Measurements from ENCODE around the gene PRSS50. TPM values are rescaled to one million over a fixed set of nuclear protein-coding genes. Genes with fewer than 3 reads are reported as not detected.

The PRSS50 gene
- total RNA-seq, 4 donors from 2014 or later: not detected

- TF ChIP-seq POLR2A (IDR thresholded peaks at IDR 0.05) (no peak), CTCF (IDR thresholded peaks at IDR 0.05 in 4 of 5, conservative IDR thresholded peaks at IDR 0.05 in 1 of 5) (no peak)
- H3K36me3 ChIP-seq: peaks cover 0 to 38% of the 10 kb centered on the region in 2 donors
- DNase-seq (no peak), ATAC-seq (no peak)
- no peaks in the 10 kb centered on the region for H3K4me1 ChIP-seq
- H3K27me3 ChIP-seq: no peaks in the 10 kb centered on the region
- H3K4me3 ChIP-seq: no peak overlapping the region
- H3K9me3 ChIP-seq: no peaks in the 10 kb centered on the region
- in situ Hi-C loops (cut with MboI; ENCODE audit: low sequenced_read_pairs in 4 of 4): loop anchor here in 1 of 4 donors (25.0 kb wide), 1 partner anchor 331 kb away; no protein-coding TSS in a partner anchor
- no peak overlapping the region for H3K27ac ChIP-seq
- intact Hi-C loops (cut with DNase I; ENCODE audit: low total_unique reads): no loop called here
Measured at GRCh38 chr3:46681387-46681786, 36.3 kb downstream of the PRSS50 start.

GRCh38 chr3:46680298-46680826 is 37.3 kb downstream of the PRSS50 start:
- Histone ChIP-seq H3K36me3 (peaks cover 0 to 36% of the 10 kb centered on the region in 2 donors), H3K27me3 (no peaks in the 10 kb centered on the region), H3K9me3 (no peaks in the 10 kb centered on the region), H3K4me3 (no peak overlapping the region), H3K27ac (no peak overlapping the region), H3K4me1 (no peaks in the 10 kb centered on the region)
- intact Hi-C loops (cut with DNase I; ENCODE audit: low total_unique reads) (no loop called here), in situ Hi-C loops (cut with MboI; ENCODE audit: low sequenced_read_pairs in 4 of 4) (loop anchor here in 1 of 4 donors (25.0 kb wide), 1 partner anchor 332 kb away; no protein-coding TSS in a partner anchor)
- DNase-seq (no peak), ATAC-seq (no peak)
- TF ChIP-seq POLR2A (IDR thresholded peaks at IDR 0.05): no peak
- TF ChIP-seq CTCF (IDR thresholded peaks at IDR 0.05 in 4 of 5, conservative IDR thresholded peaks at IDR 0.05 in 1 of 5): no peak

- Histone ChIP-seq H3K27me3 (no peaks in the 10 kb centered on the region), H3K36me3 (peaks cover 0 to 43% of the 10 kb centered on the region in 2 donors), H3K27ac (no peak overlapping the region), H3K4me3 (no peak overlapping the region), H3K4me1 (no peaks in the 10 kb centered on the region), H3K9me3 (no peaks in the 10 kb centered on the region)
- in situ Hi-C loops (cut with MboI; ENCODE audit: low sequenced_read_pairs in 4 of 4): loop anchor here in 1 of 4 donors (25.0 kb wide), 1 partner anchor 333 kb away; no protein-coding TSS in a partner anchor
- intact Hi-C loops (cut with DNase I; ENCODE audit: low total_unique reads): no loop called here
- TF ChIP-seq POLR2A (IDR thresholded peaks at IDR 0.05) (no peak), CTCF (IDR thresholded peaks at IDR 0.05 in 4 of 5, conservative IDR thresholded peaks at IDR 0.05 in 1 of 5) (no peak)
- ATAC-seq (no peak), DNase-seq (no peak)
Measured at GRCh38 chr3:46679681-46680080, 38.0 kb downstream of the PRSS50 start.

- Histone ChIP-seq H3K4me3 (no peak overlapping the region), H3K4me1 (no peaks in the 10 kb centered on the region), H3K27ac (no peak overlapping the region), H3K27me3 (no peaks in the 10 kb centered on the region), H3K9me3 (no peaks in the 10 kb centered on the region), H3K36me3 (peaks cover 0 to 49% of the 10 kb centered on the region in 2 donors)
- TF ChIP-seq CTCF (IDR thresholded peaks at IDR 0.05 in 4 of 5, conservative IDR thresholded peaks at IDR 0.05 in 1 of 5): no peak
- TF ChIP-seq POLR2A (IDR thresholded peaks at IDR 0.05): no peak
- DNase-seq: no peak
- ATAC-seq: no peak
- intact Hi-C loops (cut with DNase I; ENCODE audit: low total_unique reads) (no loop called here), in situ Hi-C loops (cut with MboI; ENCODE audit: low sequenced_read_pairs in 4 of 4) (loop anchor here in 1 of 4 donors (25.0 kb wide), 1 partner anchor 334 kb away; no protein-coding TSS in a partner anchor)
Measured at GRCh38 chr3:46678280-46678679, 39.4 kb downstream of the PRSS50 start.

GRCh38 chr3:46677411-46677726 is 40.3 kb downstream of the PRSS50 start:
- ATAC-seq (peak in 1 of 2 donors; percentile 14), DNase-seq (no peak)
- TF ChIP-seq CTCF (IDR thresholded peaks at IDR 0.05 in 4 of 5, conservative IDR thresholded peaks at IDR 0.05 in 1 of 5) (no peak), POLR2A (IDR thresholded peaks at IDR 0.05) (no peak)
- Histone ChIP-seq H3K27me3 (no peaks in the 10 kb centered on the region), H3K4me1 (no peaks in the 10 kb centered on the region), H3K9me3 (no peaks in the 10 kb centered on the region), H3K36me3 (peaks cover 0 to 46% of the 10 kb centered on the region in 2 donors), H3K4me3 (no peak overlapping the region), H3K27ac (no peak overlapping the region)
- intact Hi-C loops (cut with DNase I; ENCODE audit: low total_unique reads) (no loop called here), in situ Hi-C loops (cut with MboI; ENCODE audit: low sequenced_read_pairs in 4 of 4) (loop anchor here in 1 of 4 donors (25.0 kb wide), 1 partner anchor 335 kb away; no protein-coding TSS in a partner anchor)

Data from gastrocnemius medialis (tissue), 4 donors.